T-helper 22 cell (primary cell): ENCODE measurements around the gene PIP4K2A.

Experiments used
- DNase-seq: peaks from one replicate; pipeline ENCODE4 v3.0.0-alpha.2; 2020; ENCODE audit warnings: low read depth

The PIP4K2A gene

DNA sequence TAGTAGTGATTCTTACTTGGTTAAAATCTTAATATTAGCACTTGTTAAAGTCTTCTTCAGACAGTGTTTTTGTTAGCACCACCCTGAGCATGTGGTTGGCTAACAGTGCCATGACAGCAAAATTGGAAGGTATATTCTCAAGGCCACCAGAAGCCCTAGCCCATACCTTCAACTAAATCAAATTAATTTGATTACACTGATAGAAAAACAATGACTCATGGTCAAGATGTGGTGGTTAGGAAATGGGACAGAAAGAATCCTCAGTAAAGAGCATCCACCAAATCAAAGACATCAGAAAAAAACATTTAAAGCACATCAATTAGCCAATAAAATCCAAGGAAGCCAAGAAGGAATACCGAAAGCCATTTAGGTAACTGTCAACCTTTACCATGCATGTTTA is 75.5 kb downstream of the PIP4K2A start:
- DNase-seq: no peak

DNA sequence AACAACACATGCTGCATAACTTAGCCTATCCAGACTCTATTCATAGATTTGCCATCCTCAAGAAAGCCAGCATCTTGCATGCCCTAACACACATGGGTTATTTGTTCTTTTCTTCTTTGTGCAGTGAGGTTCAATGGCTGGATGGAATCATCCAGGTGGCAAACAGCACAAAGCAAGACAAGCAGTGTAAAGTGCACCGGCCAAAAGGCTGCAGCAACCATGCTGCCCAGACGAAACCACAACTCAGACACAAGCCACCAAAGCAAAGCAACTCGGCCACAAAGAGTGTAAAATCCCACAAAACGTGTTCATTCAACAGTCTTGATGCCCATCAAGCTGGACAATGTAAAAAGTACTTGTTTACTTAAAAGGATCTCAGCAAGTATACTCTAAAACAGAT is 76.9 kb downstream of the PIP4K2A start:
- no peak for DNase-seq

DNA sequence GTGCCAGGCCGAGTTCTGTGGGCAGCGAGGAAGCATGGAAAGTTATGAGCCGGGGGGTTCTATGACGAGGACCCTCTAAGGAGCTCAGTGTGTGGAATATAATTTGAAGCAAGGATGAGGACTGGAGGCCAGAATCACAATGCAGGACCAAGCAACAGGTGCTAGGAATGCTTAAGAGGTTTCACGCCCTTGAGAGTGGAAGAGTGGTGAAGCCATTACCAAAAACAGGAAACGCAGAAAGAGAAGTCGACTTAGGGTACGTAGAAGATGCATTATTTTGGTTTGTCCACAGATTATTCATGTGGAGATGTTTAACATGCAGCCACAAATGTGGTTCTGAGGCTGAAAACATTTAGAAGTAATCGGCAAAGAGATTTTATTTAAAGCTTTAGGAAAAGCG is 78.7 kb downstream of the PIP4K2A start:
- no peak for DNase-seq

DNA sequence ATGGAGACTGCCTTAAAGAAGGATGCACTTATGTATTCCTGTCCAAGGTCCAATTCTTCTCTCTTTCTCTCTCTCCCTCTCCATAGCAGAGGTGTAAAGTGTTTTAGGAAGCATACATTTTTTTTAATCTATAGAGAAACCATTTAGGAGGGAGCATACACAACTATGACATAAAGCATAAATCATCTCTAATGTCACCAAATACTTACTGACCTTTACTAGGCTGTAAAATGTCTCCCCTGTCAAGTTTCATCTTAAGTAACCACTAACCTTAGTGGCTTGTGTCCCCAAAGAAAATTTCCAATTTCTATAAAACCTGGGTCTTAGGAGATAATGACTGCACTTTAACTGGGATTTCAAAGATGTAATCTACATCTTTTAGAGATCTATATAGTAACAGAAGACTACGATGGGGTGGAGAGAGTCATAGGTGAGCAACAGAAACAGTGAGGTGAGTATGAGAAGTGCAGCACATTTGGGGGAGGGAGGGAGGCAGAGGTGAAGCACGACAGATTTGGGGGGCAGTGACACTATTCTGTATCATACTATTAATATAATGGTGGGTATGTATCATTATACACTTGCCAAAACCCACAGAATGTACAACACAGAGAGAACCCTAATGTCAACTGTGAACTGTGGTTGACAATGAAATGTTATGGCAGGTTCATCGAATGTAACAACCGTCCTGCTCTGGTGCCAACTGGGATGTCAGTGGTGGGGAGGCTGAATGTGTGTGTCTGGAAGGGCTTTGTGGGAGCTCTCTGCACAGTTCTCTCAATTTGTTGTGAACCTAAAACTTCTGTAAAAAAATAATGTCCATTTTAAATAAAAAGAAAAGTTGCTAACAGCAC is 79.5 kb downstream of the PIP4K2A start:
- no peak for DNase-seq

DNA sequence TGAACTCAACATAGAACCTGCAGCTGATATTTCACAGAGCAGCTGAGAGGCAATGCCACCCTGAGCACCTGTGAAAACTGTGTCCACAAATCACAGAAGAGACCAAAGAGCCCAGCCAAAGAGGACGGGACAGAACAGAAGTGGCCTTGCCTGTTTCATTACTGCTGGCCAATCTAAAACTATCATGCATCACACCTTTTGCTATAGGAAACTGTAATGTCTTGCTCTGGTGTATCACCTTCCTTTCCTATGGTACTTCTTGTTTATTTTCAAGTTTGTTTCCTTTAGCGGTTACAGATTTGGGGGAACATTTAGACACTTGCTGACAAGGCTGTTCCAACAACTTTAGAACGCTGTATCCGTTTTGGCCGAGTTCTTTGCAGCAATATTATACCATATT is 80.3 kb downstream of the PIP4K2A start:
- no peak for DNase-seq

DNA sequence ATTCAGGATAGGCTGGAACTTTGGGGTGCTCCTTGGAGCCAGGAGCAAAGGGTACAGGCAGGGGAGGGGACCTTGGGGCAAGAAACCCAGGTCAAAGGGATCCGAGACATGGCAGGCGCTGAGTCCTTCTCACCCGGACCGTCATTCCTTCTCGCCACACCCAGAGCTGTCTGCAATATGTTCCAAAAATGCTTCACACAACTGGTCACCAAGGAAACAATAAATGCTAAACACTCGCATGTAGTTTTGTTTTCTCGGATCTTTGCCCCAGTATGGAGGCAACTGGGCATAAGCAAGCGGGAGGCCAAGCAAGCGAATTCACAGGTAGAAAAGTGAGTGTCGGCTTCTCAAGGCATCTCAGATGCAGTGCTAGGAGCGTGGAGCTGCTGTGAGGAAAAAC is 80.8 kb downstream of the PIP4K2A start:
- no peak for DNase-seq

DNA sequence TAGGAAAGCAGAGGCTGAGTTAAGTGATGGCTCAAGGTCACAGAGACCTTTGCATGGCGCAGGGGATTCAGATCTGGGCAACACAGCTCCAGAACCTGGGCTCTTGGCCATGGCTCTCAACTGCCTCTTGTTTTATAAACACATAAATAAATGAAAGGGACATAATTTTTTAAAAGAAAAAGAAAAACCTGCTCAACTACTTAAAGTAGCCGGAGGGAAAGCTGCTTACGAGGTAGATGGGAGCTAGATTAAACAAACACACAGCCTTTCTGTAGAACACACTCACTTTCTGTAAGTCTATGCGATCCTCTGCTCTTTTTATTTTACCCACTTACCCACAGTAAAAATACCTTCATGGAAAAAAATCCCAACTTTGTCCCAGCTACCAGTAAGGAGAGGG is 81.3 kb downstream of the PIP4K2A start:
- DNase-seq: no peak

DNA sequence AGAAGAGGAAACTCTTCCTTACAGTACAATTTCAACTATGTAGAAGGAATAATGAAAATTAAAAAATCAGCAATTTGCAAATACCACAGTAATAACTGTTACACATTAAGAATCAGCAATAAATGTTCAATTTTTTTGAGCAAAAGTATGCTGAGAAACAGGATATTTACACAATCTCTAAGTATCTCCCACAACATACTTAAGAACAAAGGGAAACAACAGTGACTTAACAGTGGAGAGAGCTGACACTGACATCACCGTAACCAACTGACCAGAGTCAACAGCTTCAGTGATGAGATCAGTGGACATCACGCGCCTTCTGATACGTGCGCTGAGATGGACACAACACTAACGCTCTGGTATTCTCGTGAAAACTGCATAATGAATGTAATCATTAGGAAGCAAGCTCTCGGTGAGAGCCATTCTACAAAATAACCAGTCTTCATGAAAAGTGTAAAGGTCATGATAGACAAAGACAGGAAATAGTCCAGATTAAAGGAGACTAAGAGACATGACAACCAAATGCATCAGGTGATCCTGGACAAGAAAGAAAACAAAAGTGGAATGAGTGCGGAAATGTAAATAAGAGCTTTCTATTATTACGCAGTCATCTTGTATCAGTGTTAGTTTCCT is 82.6 kb downstream of the PIP4K2A start:
- DNase-seq: no peak

DNA sequence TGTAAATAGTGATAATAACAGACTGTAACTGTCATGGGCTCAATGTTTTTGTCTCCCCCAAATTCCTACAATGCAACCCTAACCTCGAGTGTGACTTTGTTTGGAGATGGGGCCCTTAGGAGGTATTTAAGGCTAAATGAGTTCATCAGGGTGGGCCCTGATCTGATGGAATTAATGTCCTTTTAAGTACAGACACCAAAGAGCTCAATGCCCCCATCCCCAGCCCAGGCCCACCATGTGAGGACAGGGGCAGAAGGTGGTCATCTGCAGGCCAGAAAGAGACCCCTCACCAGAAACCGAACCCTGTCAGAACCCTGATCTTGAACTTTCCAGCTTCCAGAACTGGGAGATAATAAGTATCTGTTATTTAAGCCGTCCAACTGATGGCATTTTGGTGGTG is 83.2 kb downstream of the PIP4K2A start:
- DNase-seq: no peak

DNA sequence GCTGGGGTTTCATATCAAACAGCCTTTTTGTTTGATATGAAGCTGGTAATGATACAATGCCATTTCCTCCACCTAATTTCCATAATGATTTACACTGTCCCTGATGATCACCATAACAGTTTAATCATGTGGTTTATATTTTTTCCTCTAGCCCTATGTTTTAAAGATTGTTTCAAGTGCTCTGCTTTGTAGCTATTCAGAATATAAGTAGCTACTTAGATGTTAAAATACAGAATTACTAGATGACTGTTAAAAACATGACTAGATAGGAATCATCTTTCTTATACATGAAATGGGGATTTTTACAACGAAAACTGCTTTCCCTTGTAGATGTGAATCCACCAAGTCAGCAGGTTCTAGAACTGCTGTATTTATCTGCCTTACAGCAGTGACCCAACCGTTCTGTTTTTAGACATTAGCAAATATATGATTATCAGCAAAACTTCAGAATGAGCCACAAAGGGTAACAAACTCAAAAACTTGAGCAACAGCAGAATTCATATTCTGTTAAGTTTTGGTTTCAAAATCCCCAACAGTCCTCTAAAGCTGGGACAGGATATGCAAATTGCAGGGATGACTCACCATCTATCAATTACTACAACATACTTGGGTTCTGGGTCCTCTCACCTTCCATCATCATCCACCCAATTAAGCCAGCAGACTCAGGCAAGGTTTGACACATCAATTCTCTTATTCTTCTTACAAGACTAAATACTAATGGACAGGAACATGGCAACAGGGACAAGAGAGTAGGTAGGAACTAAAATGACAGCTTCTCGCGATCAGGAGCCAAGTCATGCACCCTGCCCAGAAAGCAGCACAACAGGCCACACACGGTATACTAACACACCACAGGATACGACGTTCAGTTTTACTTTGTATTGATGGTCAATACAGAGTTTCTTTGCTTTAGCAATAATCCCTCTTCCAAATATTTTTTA is 83.9 kb downstream of the PIP4K2A start:
- no peak for DNase-seq

DNA sequence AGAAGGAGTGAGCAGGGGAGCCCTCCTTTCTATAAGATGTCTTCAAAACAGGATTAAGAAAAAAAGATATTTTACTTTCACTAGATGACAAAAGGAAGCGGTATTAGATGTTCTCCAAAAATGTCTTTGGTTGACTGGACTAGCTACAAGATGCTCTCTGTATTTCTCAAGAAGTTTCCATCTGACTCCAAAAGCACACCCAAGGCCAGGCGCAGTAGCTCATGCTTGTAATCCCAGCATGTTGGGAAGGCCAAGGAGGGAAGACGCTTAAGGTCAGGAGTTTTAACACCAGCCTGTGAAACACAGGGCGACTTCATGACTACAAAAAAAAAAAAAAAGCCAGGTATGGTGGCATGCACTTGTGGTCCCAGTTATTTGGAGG is 84.5 kb downstream of the PIP4K2A start:
- DNase-seq: no peak

DNA sequence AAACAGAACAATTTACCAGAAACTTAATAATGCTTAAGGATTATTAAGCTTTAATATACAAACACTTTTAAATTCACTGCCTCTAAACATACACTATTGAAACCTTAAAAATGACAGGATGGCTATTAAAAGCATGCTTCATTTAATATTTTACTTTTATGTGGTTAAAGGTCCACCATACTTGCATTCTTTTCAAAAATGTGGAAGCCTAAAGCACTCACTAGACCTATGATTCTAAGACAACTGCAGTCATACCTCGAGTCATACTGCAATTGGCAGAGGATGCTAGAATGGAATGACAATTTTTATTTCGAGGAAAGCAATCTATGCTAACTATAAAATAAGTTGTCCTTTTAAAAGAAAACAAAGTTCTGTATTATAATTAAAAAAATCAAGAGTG is 85.3 kb downstream of the PIP4K2A start:
- no peak for DNase-seq

DNA sequence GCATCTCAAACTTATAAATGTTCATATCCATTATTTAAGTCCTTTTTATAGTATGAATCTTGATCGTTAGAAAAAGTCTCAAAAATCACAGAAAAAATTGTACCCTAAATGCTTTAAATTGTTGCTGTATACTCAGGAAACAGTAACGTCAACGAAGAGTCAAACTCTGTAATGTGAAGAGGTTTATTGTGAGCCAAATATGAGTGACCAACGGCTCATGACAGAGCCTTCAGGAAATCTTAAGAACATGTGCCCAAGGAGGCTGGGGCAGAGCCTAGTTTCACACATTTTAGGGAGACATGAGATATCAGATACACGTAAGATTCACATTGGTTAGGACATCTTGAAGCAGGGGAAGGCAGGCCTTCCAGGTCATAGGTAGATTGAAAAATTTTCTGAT is 86.1 kb downstream of the PIP4K2A start:
- DNase-seq: no peak

DNA sequence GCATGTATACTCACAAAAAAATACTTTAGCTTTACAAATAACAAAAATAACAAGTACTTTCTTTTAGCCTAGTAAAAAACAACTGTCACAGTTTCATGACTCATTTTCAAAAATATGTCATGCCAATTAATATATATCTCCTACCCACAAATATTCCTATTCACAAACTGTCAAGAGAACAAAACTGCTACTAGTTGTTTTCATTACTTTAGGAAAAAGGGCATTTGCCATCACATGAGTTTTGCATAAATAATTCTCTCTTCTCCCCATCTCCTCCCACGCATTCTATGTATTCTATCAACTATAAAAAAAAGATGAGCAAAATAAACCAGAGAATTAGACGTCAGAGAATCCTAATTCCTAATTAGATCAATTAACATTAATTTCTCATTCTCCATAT is 87.6 kb downstream of the PIP4K2A start:
- DNase-seq: no peak

DNA sequence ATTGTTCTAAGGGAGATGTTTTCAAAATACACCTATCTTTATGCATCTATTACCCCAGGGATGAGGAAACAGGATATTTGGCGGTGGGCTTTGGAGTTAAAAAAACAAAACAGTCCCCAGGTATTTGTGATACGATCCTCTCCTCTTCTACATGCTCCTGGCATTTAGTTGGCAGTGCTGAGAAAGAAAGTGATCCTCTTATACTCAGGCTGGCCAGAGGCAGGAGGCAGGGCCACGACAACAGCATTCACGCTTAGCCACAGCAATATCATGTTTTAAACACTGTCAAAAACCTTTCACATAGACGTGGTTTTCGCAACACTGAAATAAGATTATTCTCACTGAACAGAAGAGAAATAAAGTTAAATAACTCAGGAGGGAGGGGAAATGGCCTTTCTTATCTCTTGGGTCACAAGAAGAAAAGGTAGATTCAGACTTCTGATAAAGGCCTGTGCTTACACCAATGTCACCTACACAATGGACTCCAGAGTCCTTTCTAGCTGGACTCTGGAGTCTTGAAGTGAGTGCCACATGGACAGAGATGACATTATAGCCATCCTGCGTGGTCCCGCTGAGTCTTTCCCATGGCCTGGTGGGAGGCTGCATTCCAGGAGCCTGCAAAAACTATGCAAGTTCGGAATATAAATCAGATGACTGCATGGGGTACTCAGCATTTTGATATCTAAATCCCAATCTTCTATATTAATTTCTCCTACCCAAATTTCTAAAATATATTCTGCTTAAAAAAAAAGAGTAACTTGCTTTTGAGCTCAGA is 88.7 kb downstream of the PIP4K2A start:
- DNase-seq: no peak

DNA sequence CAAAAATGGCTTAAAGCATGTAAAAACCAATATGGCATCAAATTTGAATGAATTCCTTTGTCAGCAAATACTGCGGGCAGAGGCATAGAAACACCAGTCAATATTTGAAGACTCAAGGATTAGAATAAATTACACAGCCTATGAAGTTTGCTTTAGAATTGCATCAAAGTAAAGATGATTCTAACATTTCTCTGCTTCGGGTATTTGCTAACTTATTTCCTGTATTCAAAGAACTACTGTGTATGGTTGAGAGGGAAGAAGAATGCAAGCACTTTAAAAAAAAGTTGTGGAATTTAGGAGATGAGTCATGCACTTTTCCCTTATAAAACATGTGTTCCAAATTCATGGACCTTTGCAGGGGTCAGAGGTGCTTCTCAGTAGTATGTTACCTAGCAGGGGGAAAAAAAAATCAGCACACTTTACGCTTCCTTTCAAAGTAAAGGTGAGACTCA is 90.1 kb downstream of the PIP4K2A start:
- no peak for DNase-seq

DNA sequence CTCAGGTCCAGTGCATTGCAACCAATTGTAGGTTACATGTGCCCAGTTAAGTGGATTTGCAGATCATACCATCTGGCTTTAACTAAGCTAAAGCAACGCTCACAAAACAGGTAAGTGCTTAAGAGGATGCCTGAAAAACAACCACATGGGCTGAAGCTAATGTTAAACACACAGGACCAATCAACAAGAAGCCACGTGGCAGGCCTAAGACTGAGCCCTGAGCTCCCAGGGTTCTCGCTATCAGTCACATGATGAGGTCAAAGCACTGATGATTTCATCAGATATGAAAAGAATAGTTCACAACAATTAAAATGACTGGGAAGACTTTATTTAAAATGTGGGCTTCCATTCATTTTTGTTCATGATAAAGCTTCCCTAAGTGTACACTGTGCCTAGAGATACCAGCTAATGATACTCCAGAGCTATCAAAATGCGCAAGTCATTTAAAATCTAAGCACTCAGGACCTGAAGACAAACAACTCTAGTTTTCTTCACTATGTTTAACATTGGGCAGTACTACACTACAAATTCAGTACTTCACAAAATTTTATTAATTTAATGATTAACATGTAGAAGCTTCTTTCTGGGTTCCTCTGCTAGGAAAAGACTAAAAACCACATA is 90.6 kb downstream of the PIP4K2A start:
- no peak for DNase-seq

DNA sequence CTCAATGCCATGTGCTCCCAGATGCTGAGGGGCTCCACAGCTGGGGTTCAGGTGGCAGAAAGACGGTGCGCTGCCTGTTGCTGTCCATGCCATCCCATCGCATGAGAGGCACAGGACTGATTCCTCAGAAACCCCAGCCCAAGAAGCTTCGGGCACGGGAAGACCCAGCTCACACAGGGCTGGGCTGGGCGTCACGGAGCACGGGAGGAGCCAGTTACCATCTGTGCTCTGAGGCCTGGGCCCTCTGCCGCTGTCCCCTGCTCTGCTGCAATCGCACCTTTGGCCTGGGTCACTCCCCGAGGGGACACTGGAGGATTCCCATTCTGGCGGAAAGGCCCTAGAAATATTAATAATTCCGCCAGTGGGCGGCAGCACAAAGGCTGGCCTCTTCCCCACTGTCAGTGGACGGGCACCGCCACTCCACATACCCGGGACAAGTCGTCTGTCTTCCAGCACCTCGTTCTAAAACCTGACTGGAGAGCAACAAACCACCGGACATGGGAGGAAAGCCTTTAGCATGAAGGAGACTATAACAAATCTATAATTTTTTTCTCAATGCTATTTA is 92.1 kb downstream of the PIP4K2A start:
- DNase-seq: no peak

DNA sequence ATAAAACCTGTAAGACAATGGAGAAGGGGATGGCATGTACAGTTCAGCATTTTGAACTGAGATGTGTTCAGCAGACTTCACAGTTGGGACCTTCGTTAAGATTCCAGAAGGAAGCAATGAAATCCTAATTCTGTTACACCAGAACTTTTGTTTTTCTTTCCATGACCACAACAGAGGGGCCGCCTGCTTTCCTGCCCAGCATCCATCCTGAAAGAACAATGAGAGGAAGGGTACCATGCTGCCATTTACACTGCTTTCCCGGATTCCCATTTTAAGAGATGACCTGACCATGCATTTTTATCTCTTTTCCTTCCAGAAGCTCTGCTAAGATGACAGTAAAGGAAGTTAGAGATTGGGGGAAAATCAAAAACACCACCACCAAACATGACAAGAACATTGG is 92.7 kb downstream of the PIP4K2A start:
- DNase-seq: no peak

DNA sequence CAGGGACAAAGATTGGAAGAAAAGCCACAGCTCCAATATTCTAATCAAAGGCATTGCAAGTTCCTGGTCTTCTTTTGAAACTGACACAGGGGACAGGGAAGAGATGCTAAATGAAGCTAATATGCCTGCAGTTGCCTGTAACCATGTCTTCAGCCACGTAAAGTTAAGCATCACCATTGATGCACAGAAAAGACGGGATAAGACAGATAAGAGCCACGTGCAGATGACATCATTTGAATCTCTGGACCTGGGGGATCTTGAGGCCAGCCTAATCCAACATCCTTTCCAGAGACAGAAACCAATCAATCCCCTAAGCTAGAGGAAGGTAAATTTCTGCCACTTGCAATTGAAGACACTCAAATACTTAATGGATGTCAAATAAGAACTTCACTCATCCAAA is 93.4 kb downstream of the PIP4K2A start:
- no peak for DNase-seq
